ENCODE measurements around the gene ETV6.
A peak's percentile ranks its signal among the peaks of the same experiment; 100 is the strongest.

The ETV6 gene

DNA sequence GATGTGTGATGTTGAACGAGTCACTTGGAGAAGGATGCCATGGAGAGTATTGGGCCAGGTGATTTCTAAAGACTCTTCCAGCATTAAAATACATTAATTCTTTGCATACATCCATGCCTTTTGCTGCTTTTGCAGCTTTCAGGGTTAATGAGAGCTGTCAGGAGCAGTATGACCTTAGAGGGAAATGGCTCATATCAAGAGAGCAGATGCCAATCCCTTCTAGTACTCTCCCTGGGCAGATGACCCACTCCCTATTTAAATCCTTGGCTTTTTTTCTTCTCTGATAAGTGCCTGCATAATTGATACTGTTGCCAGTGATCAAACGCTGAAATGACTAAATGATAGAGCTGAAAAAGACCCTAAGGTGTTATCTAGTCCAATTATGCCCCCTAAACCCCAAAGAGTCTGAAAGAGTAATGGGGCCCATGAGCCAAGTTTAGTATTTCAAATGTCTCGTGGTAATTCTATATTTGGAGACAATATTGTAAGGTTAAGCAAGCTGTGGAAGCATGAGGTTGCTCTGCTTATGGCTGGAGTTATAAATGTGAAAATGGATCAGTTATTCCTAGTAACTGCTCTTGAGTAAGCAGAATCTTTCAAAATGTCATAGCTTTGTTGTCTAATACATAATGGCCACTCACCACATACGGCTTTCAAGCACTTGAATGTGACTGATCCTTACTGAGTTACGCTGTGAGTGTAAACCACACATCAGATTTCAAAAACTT, 137.3 kb downstream of the ETV6 start:
- peak; percentile 64 for DNase-seq

DNA sequence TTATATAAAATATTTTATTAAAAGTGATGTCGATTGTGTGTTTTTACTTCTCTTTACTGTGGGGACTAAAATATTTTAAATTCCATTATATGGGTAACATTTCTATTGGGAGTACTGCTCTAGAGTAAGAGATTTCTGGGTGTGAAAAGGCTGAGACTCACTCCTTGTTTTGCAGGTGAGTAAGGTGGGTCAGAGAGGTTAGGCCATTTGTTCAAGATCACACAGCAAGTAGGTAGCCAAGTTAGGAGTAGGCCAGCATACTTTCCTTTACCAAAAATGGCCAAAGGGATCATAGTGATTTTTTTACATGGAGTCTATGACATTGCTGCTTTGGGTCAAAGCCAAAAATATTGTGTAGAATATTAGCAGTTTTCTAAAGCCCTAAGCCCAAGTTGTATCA, 138.0 kb downstream of the ETV6 start:
- DNase-seq, result no peak

DNA sequence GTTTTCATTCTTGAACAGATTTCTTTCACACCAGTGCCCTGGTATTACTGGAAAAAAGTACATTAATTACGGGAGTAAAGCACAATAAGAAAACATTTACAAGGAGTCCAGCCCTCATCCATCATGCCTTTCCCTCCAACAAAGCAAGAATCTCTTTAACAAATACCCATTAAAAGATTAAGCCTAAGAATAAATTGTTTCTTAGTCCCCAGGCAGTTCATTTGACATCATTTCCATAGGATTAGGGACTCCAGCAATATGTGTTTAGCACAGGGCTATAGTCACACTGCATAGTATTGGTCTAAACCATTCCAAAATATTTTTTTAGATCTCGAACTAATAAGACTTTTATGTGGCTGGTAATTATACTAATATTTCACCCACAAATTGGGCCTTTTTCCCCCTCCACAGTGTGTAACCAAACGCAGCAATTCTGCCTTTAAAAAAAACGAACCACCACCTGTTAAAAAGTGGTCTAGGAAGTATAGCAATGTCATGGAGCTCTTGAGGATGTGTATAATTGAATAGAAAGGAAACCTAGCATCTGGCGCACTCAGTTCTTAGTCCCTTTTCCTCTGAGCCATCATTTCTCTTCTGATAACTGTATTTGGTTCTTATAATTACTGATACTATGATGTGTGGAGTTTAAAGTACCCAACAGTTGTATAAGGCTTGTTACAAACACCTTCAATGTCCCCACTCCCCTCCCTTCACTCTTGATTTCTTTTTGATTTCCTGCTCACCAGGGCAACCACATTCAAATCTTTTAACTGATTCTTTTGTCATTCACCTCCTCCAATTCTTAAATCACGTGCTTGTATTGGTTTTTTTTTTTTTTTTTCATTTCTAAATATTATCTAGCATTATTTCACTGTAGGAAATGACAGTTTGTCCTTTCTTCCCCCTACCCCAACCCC, 138.7 kb downstream of the ETV6 start:
- DNase-seq, result no peak

DNA sequence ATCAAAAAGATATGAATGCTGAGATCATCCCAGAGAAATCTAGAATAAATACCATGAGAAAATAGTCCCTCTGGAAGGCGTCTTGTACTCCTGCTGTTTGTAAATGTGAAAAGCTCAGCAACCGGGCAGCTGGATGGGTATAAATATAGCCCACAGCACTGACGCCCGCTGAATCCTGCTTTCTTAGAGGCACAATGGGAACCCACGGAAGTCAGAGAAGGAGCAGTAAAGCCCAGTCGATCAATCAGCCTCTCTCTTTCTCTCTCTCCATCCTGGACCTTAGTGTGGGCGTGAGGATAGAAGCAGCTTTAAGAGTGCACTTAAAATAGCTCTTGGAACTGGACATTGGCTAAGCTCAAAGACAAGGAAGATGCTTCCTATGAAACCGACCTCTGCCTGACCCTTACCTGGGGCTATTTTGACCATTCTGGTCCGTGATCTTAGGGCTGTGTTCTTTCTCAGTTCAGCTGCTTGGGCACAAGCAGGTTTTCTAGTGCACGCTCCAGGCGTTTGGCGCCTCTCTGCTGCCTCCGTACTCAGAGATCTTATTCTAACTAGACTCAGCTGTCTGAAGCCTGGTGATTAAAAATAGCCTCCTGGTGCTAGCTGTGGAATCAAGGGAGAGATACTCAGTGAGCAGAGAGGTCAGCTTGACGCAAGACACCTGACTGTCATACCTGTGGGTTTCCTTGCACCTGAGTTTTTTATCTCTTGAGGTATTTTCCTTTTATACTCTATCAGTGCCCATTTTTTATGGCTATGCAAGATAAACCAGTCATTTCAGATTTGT, 144.6 kb downstream of the ETV6 start:
- DNase-seq, result peak; percentile 41

DNA sequence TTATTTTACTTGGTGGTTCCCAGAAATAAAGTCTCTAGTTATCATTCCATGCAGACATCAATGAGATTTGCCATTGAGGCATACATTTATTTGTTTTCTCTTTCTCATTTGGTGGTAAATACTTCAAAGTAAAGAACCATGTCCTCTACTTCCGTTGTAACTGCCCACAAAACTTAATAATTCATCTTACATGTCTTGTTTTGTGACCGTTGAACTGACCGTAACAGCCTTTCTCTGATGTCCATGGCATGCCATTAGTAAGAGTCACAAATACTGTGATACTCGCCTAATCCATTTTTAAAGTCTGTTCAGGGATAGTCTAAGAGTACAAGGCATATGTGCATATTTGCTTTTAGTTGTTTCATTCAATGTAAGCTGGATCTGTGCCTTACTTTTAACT, 145.3 kb downstream of the ETV6 start:
- no peak for DNase-seq

DNA sequence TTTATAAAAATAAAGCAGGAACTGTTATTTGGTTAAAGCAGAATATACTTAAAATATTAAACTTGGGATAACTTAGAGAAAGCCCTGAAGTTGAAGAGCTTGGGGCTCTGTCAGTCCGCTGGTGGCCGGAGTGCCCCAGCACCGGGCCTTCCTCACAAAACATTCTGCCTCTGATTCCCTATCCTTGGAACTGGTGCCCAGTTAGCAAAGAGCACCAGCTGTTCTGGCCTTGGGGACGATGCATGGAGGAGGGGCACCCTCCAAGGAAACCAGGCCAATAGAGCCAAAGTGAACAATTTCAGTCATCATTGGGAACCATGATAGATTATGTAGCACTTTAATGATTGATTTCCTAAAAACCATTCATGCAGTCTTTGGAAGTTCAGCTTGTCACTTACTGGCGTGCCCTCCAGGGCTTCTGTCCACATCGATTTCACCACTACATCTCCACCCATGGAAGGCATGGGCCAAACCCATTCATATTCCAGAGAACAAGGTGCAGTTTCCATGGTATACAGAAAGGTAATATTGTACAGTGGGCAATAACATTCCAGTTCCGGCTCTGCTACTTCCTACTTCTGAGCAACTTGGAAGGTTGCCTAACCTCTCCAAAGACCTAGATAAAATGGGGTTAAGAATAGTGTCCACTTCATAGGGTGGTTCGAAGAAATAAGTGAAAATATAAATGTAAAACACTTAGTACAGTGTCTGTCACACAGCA, 145.9 kb downstream of the ETV6 start:
- no peak for DNase-seq

DNA sequence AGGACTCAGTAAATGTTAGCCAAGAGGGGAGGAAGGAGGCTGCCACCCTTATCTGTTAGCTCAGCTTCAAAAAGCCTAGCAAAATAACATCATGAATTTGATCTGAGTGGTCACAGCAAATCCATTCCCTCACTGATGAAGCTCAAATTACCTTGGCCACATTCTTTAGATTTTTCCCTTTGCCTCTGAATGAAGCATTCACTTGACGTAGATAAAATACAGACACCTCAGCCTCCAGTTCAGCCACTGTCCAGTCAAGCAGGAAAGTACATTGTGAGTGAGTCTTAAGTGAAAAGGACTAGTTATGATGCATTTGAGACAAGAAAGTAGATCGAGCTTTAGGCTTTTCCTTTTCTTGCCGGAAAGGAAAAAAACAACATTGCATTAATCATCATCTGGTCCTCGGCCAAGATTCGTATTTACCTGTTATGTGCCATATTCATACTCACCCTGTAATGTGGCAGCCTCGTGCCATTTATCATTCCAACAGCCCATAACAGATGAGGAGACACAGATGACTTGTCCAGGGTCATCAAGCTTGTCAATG, 146.5 kb downstream of the ETV6 start:
- DNase-seq, result no peak

DNA sequence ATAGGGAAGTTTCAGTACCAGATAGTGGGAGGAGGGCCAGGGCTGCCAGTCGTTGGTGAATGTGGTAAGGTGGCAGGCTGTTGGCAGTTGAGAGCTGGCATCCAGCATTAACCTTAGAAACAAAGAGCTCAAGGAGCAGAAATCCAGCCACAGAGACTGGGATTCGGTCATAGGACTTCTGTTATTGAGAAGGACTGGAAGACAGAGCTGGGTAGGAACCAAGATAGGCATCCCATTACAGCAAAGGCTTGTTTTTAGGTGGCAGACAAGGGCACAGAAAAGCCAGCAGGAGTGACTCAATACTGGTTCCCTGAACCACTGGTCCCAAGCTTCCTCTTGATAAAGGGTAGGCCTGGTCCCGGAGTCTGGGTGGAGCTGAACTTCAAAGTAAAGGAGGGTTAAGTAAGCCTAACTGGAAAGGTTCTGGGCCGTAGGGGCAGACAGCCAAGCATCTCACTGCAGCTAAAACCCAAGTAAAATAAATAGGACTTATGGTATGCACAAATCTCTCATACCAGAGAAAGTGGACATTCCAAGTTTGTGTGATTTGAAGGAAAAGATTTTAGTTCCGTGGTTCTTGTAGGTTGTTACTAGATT, 147.9 kb downstream of the ETV6 start:
- no peak for DNase-seq

DNA sequence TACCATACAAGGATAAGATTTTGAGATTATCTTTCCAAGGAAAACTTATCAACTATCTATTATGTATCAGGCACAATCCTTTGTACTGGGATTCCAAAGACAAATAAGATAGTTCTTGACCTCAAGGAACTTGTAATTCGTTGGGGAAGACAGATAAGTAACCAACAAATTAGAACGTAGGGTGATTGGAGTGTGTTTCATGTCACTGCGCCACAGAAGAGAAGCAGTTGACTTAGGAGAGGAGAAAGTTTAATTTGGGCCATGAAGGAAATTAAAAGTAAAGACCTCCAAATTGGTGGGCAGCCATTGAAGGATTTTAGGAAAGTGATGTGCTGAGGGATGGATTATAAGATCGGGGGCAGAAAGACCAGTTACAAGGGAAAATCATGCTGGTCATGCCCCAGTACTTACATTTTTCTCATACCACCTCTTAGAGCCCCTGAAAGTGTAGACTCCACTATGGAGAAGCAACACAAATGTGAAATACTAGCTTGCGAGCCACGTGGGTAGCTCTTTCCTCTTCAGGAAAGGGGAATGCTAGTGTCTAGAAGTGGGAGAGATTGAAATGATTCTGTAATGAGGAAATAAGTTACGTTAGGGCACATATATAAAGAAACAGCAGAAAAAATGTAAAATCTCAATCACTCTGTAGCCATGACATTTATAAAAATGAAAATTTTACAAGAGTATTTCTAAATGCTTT, 148.7 kb downstream of the ETV6 start:
- no peak for DNase-seq

DNA sequence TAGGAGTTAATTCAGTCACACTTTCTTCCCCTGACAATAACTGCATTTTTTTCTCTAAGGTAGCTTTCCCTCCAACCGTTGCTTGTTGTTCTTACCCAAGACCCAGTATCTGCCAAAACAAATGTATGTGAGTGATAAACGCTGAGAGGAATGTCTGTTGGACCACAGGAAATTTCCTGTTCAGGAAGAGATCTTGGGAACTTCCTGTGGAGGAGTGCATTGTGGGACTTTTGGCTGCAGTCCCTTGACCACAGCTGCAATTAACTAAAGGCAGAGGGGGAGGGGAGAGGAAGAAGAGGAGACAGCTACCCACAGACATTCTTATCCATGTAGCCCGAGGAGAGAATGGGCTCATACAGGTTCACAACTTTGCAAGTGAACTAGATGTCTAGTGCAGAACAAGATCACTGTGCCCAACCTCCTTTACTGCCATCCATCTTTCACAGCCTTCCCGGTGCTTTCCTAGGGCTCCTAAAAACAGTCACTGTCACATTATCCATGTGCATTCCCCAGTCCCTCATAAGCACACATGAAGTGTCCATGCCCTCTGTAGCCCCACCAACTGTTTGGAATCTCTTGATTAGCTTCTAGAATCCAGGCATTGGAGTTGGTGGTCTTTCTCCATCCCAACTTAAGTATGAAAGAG, 149.5 kb downstream of the ETV6 start:
- no peak for DNase-seq

DNA sequence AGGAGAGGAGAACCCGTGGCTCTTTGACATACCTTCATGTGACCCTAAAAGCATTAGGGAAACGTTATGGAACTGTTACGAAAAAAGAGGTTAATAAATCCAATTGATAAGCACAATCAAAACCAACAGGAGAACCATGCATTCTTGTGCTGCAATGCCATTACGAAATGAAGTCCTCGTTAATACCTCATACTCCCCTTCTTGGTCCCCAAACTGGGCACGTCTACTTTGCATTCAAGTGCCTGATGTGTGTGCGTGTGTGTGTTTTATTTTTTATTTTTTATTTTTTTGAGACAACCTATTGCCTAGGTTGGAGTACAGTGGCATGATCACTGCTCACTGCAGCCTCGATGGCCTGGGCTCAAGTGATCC, 150.0 kb downstream of the ETV6 start:
- DNase-seq, result no peak

DNA sequence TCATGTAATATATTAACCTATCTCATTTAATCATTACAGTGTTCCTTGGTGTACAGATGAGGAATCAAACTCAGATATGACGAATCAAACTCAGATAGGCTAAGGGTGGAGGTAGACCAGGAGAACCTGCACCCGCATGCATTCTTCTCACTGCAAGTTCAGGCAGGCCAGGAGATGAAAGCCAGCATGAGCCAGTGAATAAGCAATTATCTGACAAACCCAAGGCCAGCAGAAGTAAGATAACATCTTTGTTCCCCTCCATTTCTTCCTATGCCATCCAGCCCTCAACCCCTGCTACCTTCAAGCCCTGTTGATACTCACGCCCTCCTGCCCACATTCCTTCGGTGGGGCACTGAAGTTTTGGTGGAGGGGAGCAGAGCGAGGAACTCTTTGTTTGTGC, 152.2 kb downstream of the ETV6 start:
- DNase-seq, result no peak

DNA sequence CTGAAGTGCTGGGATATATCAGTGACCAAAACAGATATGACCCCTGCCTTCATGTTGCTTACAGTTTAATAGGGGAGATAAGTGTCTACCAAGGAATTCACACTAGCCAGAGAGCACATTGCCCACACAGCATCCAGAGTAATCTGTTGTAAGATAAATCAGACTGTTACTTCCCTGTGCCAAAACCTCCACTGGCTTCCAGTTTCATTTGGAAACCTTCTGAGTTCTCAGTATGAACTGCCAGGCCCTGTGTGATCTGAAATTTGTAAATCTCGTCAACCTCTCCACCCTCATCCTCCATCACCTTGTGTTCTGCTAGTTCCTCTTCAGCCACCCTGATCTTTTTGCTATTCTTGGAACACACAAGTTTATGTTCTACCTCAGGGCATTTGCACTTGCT, 154.7 kb downstream of the ETV6 start:
- DNase-seq, result no peak

DNA sequence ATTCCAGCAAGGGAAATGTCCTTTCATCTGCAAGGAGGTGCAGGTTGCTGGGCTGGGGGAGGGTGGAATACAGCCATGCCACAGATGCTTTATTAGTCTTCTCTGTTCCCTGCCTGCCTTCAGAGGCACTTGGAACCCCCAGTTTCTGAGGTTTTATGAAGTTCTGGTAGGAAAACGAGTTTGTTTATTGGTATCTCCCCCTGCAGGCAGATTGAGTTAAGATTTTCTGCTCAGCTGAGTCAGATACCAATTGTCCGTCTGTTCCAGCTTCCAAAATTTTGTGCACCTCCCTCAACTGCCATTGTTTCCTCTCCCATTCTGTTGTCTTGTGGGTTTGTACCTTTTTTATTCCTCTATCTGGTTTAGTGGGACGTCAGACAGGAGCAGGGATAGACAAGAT, 155.6 kb downstream of the ETV6 start:
- no peak for DNase-seq

DNA sequence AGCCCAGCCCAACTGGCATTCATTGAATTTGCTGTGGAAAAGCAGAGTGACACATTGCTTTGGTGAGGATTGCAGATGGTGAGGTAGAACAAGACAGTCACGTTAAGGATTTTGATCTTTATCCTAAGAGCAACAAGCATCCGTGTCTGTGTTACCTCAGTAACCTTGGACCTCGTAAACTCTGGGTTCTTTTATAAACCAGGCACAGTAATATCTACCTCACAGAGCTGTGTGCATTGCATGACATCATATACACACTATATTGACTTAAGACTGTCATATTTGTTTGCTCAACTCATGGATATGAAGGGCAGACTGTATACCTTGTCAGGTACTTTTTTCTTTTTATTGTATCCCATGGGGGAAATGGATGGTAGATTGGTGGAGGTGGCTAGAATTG, 156.2 kb downstream of the ETV6 start:
- no peak for DNase-seq

DNA sequence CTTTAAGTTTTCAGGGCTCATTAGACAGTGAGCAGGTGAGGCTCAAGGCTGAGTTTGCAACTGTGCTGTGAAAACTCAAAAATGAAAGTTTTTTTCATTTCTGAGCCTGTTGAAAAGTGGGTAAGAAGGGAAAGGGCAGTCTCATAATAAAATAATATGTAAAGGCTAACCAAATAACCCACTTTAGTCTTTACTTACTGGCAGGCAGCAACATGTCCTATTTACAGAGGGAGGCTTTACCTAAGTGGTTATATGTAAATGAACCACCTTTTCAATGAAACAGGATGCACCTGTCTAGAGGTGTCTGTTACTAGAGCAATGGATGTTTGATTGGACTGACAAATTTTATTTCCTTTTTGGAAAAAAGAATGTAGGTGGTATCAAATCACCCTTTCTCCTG, 158.0 kb downstream of the ETV6 start:
- DNase-seq, result no peak

DNA sequence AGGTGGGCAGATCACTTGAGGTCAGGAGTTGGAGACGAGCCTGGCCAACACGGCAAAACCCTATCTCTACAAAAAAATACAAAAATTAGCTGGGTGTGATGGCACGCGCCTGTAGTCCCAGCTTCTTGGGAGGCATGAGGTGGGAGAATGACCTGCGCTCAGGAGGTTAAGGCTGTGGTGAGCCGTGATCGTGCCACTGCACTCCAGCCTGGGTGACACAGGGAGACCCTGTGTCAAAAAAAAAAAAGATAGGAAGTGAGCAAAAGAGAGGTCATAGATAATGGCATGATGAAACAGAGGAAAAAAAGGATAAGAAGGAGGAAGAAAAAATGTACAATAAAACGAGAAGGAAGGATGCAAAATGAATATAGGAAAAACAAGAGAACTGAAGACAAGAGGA, 159.5 kb downstream of the ETV6 start:
- no peak for DNase-seq

DNA sequence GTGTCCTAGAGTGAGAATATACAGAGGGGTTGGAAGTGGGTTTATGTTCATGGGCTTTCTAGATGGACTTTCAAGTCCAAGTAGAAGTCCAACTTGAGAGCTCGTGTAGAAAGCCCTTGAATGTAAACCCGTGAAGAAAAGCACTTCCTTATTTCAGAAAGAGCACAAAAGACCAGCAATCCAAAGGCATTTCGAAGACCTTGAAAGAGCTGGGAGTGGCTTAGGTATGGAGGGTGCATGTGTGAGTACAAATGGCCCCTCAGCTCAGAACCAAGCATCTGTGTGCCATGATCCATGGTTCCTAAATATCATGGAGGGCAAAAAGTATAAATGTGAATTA, 160.7 kb downstream of the ETV6 start:
- no peak for DNase-seq

DNA sequence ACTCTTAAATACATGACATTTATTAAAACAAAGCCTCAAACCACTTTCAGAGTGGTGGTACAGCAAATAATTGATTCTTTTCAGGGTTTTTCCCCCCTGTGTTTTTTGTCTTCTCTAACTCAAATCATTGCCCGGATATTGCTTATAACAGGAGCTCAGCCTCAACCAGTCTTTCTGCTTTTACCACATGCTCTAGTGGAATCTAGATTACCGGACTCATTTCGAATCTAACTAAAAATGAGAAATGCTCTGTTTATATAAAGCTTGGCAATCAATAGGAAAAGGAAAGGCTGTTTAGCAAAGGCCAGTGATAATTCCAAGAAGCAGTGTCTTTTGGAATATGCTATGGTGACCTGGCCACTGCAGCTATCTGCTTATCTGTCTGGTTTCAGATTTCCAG, 161.5 kb downstream of the ETV6 start:
- no peak for DNase-seq

DNA sequence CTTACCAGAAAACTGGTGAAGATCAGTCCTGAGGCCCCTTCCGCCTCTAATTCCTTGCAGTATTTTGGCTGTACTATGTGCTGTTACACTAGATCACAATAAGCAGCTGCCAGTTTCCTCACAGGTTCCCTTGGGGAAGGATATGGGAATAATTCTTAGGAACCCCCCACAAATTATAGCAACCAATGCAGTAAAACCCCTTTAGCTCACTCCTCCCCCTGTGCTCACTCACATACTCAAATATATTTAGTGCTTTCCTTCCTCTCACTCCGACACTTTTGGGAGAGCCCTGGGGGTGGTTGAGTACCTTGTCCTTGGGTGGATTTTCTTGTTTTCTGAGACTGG, 162.7 kb downstream of the ETV6 start:
- DNase-seq, result no peak
